GM12878 (cell line): Measurements from ENCODE around the gene INO80C. TPM values are rescaled to one million over a fixed set of nuclear protein-coding genes. Genes with fewer than 3 reads are reported as not detected.

Source experiments
- ATAC-seq: fragments of 200-7000 bp; cut with Tn5 transposase; 3 replicates; pipeline ENCODE4 v1.9.1; 2020; ENCODE audit warnings: mild to moderate bottlenecking, moderate library complexity
- BruUV-seq: library from RNA; stranded (reverse); fragments of 400-500 nt; replicated peaks from 2 replicates; lab custom pipeline; 2021; lab: Mats Ljungman, UMichigan
- CTCF ChIA-PET: fragments of 300-600 bp; sonication (Branson Sonifier 250); formaldehyde crosslinking; extraction: SDS; loops from one replicate; lab custom pipeline; 2021; ENCODE audit warnings: inconsistent platforms; lab: Yijun Ruan, JAX
- POLR2A ChIA-PET: fragments of 350-600 bp; formaldehyde crosslinking; extraction: SDS; loops from one replicate; lab custom pipeline; 2021; ENCODE audit warnings: inconsistent platforms; lab: Charles Lee
- RAD21 ChIA-PET: fragments of 300-600 bp; sonication (Branson Sonifier 250); formaldehyde crosslinking; loops from one replicate; lab custom pipeline; 2023; ENCODE audit warnings: antibody characterized with exemption; ENCODE audit not compliant: unreplicated experiment; lab: Charles Lee
- SMC1A ChIA-PET: fragments of 300-600 bp; sonication (Branson Sonifier 250); formaldehyde crosslinking; loops from one replicate; lab custom pipeline; 2023; ENCODE audit not compliant: unreplicated experiment, uncharacterized antibody; lab: Charles Lee
- DNase-seq: peaks from one replicate; pipeline ENCODE4 v3.0.0-alpha.2; 2011; ENCODE audit warnings: low read depth, low spot score
- FAIRE-seq: peaks from 3 replicates; lab custom pipeline; 2011; peaks lifted over from hg19 to GRCh38; lab: Jason Lieb, UNC
- H2AFZ ChIP-seq: 2 replicates; pipeline ENCODE4 v1.6.0; 2011; ENCODE audit warnings: low read depth, low read length, control low read depth; ENCODE audit not compliant: control insufficient read depth
- H3K27ac ChIP-seq: 2 replicates; pipeline ENCODE4 v1.5.1; 2011; ENCODE audit warnings: control low read depth; ENCODE audit not compliant: control insufficient read depth, insufficient read depth
- H3K27me3 ChIP-seq, 2 experiments: replicated peaks in 1 of 2; 2 replicates each; pipeline versions ENCODE4 v1.6.0 to v1.6.1; 2011; ENCODE audit warnings: low read length in 1 of 2; ENCODE audit not compliant: control insufficient read depth in 2 of 2, insufficient read depth in 2 of 2
- H3K36me3 ChIP-seq, 2 experiments: 2 replicates each; pipeline ENCODE4 v1.5.1; 2011; ENCODE audit warnings: low read length in 1 of 2; ENCODE audit not compliant: control insufficient read depth in 2 of 2, insufficient read depth in 2 of 2
- H3K4me1 ChIP-seq: 2 replicates; pipeline ENCODE4 v1.6.1; 2011; ENCODE audit warnings: mild to moderate bottlenecking, low read length, moderate library complexity, mixed read lengths; ENCODE audit not compliant: control insufficient read depth, insufficient read depth
- H3K4me2 ChIP-seq: 2 replicates; pipeline ENCODE4 v1.6.0; 2011; ENCODE audit warnings: control low read depth; ENCODE audit not compliant: control insufficient read depth, insufficient read depth
- H3K4me3 ChIP-seq: fragments of 200-600 bp; sonication (generic); 2 replicates; pipeline ENCODE4 v1.5.1; 2016
- H3K79me2 ChIP-seq: 2 replicates; pipeline ENCODE4 v1.6.0; 2011; ENCODE audit warnings: low read length; ENCODE audit not compliant: control insufficient read depth, insufficient read depth
- H3K9ac ChIP-seq: 2 replicates; pipeline ENCODE4 v1.8.0; 2011; ENCODE audit warnings: low read length, control low read depth, mixed read lengths; ENCODE audit not compliant: control insufficient read depth, insufficient read depth
- H3K9me3 ChIP-seq: replicated peaks from 3 replicates; pipeline ENCODE4 v1.5.1; 2011; ENCODE audit warnings: mild to moderate bottlenecking, low read length; ENCODE audit not compliant: control insufficient read depth, insufficient read depth
- H4K20me1 ChIP-seq: 2 replicates; pipeline ENCODE4 v1.6.0; 2011; ENCODE audit not compliant: control insufficient read depth, insufficient read depth
- FOS ChIP-seq: IDR thresholded peaks from 3 replicates; pipeline ENCODE4 v1.6.1; 2011; ENCODE audit warnings: borderline replicate concordance; ENCODE audit not compliant: insufficient read length; ENCODE audit errors: extremely low read depth
- IKZF2 ChIP-seq, 2 experiments: fragments of 450-650 bp; IDR thresholded peaks; 2 replicates each; pipeline ENCODE4 v1.6.1; 2017; ENCODE audit warnings: mild to moderate bottlenecking in 2 of 2, moderate library complexity in 2 of 2
- ZNF24 ChIP-seq: fragments of 450-650 bp; IDR thresholded peaks from 2 replicates; pipeline ENCODE4 v1.6.1; 2017; ENCODE audit warnings: antibody characterized with exemption, mild to moderate bottlenecking
- ZNF592 ChIP-seq: fragments of 450-650 bp; IDR thresholded peaks from 2 replicates; pipeline ENCODE4 v1.6.1; 2017; ENCODE audit warnings: mild to moderate bottlenecking, moderate library complexity
- WGBS: methylation state at CpG from one replicate; pipeline ENCODE4 v1.1.6; 2016; ENCODE audit warnings: low lambda C conversion rate; ENCODE audit not compliant: insufficient replicate concordance, insufficient coverage; ENCODE audit errors: missing lambda C conversion rate; 5-methylcytosine and 5-hydroxymethylcytosine counted together
- in situ Hi-C: fragments of 300-500 bp; cut with MboI; formaldehyde crosslinking; loops from 9 replicates; pipeline ENCODE4 v1.14.3; 2018; ENCODE audit warnings: mixed read lengths
- intact Hi-C: fragments of 100-400 bp; cut with micrococcal nuclease; formaldehyde crosslinking; loops from one replicate; pipeline ENCODE4 v1.14.2; 2022; ENCODE audit not compliant: unreplicated experiment
- polyA plus RNA-seq, 11 experiments: library from polyadenylated mRNA; depleted of rRNA in 4 of 11; unstranded in 6 of 11; stranded (reverse) in 5 of 11; fragments of >200 nt; fragmentation: Nextera tagmentation in 4 of 11; fragmentation: Illumina TruSeq in 1 of 11; extraction: Ambion mirVana in 4 of 11; extraction: Trizol in 1 of 11; gene quantifications; 1 replicate in 1 of 11; 2 replicates in 10 of 11; pipeline versions ENCODE4 v1.2.1 to v1.2.3, GENCODE V29; 2011 to 2016; ENCODE audit warnings: inconsistent platforms in 2 of 11, missing spikeins in 2 of 11, low read depth in 1 of 11
- total RNA-seq, 4 experiments: library from RNA; depleted of rRNA in 3 of 4; stranded (reverse); fragments of >200 nt in 3 of 4; fragmentation: Illumina TruSeq in 1 of 4; extraction: Trizol in 1 of 4; gene quantifications; 2 replicates each; pipeline versions ENCODE4 v1.2.1 to v1.2.3, GENCODE V29; 2013 to 2021

INO80C gene
- total and polyA plus RNA-seq, 10 of the 15 experiments (the other 5 are each of a cell fraction or from before 2014, with no cell fraction given): 9.9 to 43.2 (median 30.1) TPM

GRCh38 chr18:35513181-35513936, 15.6 kb upstream of the INO80C start:
- Histone ChIP-seq H3K4me2 (no peak overlapping the region), H3K4me1 (peaks cover 8% of the 10 kb centered on the region), H3K36me3 (no peaks in the 10 kb centered on the region), H2AFZ (no peak overlapping the region), H3K9ac (no peak overlapping the region), H4K20me1 (no peaks in the 10 kb centered on the region), H3K79me2 (no peaks in the 10 kb centered on the region), H3K27me3 (no peaks in the 10 kb centered on the region), H3K27ac (no peak overlapping the region), H3K9me3 (no peaks in the 10 kb centered on the region), H3K4me3 (no peak overlapping the region)
- in situ Hi-C loops (no loop called here), intact Hi-C loops (loop anchor here (5.0 kb wide), 1 partner anchor 64 kb away; no protein-coding TSS in a partner anchor)
- whole genome bisulfite sequencing: 82% methylated on average over 7 of the region's 7 CpGs
- ATAC-seq (no peak), DNase-seq (no peak), FAIRE-seq (no peak)
- no TSS peak for BruUV-seq
- POLR2A ChIA-PET: interaction anchor here (0.5 to 2.6 kb wide), 2 partner anchors 18 to 86 kb away, joined by 5 to 15 read pairs; no protein-coding TSS in a partner anchor
- SMC1A ChIA-PET: interaction anchor here (0.8 to 3.7 kb wide), 5 partner anchors 8 to 211 kb away, joined by 3 to 28 read pairs (median 13); no protein-coding TSS in a partner anchor
- CTCF ChIA-PET: interaction anchor here (1.4 to 2.5 kb wide), 3 partner anchors 8 to 98 kb away, joined by 4 to 11 read pairs (median 7); no protein-coding TSS in a partner anchor
- RAD21 ChIA-PET: interaction anchor here (2.0 to 2.4 kb wide), 2 partner anchors 35 to 104 kb away, joined by 7 to 24 read pairs; no protein-coding TSS in a partner anchor
- TF ChIP-seq FOS (no peak), IKZF2 (IDR thresholded peaks at IDR 0.05) (no peak), ZNF24 (no peak), ZNF592 (no peak)
